Stimulated activated CD8-positive, alpha-beta memory T cell treated with anti-CD3 and anti-CD28 coated beads, Interleukin-7, amount 100 ng/mL, for 1 hour (primary cell): ENCODE measurements around the gene TMSB4X.
"Not testable (repeated sequence)": the region's sequence is repeated elsewhere in the genome, so short reads cannot be mapped to it uniquely, and the experiment has no call there.

ENCODE experiments used
- DNase-seq, 2 donors: peaks; one replicate each; pipeline ENCODE4 v3.0.0-alpha.2; 2020; ENCODE audit warnings: low read depth in 2 of 2

The TMSB4X gene

DNA sequence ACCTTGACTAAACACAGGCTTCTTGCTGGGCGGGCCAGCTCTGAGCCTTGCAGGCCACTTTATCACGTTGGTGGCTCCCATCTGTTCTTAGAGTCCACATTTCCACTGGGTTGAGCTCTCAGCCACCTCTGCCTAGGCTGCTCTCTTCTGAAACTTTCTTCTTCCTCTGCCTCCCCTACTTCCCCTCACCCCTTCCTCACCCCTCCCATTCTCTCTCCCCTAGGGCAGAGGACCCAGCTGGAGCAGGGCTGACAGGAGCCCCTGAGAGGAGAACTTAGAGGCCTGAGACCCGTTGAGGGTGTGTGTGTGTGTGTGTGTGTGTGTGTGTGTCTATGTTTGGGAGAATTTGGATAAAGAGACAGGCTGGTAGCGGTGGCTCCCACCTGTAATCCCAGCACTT, 19.9 kb upstream of the TMSB4X start:
- DNase-seq: no peak

DNA sequence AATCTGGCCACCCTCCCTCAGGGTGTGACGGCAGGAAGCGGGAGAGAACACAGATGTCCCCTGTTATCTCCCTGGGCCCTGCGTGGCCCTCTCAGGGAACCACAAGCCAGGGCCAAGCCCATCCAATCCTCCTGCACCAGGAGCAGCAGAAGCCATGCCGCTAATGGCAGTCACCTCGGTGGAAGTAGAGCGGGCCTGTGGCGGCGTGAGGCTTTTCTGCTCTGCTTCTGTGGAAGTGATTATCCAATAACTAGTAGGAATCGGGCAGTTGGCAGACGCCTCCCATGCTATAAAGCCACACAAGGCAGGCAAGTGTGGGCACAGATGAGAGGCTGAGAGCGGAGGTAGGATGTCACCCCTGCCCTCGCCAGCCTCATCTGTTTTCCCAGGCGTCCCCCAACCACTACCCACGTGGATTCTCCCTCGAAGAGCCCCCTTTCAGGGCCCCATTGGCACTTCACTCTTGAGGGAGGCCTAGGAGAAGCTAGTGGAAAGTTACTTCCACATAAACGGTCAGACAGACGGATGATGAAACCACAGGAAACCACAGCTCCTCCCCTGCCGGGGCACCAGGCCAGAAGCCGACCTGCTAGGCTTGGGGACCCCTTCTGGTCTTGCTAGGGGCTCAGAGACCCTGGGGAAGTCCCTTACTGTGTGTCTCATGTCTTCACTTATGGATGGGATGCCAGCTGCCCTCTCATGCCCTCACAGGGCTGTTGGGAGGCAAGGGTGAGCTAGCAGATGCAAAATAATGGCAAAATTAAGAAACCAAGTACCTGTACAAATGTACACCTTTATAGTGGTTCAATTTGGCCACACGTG, 18.8 kb upstream of the TMSB4X start:
- no peak for DNase-seq

GRCh38 chrX:12956704-12957534, 18.0 kb upstream of the TMSB4X start:
- DNase-seq: no peak

DNA sequence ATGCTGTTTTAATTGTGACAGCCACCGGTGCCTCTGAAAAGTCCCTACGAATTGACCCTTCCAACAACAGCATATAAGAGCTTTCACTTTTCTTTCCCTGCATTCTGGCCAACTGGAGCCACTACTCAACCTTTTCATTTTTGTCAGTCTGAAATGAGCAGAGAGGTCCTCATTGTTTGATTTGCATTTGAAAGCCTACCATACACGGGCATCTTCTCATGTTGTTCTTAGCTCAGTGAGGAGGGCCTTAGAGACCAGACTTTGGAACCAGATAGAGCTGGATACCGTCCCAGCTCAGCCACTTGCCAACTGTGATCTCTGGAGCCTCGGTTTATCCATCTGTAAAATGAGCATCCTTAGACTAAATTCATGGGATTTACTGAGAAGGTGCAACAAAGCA, 16.9 kb upstream of the TMSB4X start:
- DNase-seq: no peak

DNA sequence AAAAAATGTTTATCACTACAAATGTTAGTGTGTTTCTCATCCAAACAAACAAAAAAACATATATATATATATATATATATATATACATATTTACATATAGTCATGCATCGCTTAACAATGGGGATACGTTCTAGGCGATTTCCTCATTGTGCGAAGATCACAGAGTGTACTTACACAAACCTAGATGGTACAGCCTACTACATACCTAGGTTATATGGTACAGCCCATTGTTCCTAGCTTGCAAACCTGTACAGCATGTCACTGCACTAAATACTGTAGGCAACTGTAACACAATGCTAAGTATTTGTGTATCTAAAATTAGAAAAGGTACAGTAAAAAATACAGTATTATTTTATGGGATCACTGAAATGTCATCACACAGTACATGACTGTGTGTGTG, 16.4 kb upstream of the TMSB4X start:
- DNase-seq: no peak

DNA sequence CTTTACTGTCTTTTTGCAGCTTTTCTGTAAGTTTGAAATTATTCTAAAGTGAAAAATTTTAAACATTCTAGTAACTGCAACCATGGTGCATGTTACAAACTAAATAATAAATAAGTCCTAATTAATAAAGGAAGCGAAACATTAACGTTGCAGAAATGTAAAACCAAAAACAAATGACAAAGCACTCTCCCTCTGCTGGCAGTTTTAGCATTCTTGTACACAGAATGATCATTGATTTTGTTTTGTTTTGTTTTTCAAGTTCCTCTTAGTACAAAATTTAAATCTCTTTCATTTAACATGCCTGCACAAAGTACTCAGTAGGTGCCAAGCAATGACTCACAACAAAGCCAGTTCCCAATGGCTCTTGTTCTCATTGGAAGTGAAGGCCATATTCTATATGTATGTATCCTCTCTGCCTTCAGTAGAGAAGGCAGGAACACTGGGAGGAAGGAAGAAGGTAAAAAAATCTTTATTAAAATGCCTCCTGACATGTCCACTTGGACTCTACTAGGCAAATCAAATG, 13.7 kb upstream of the TMSB4X start:
- no peak for DNase-seq

DNA sequence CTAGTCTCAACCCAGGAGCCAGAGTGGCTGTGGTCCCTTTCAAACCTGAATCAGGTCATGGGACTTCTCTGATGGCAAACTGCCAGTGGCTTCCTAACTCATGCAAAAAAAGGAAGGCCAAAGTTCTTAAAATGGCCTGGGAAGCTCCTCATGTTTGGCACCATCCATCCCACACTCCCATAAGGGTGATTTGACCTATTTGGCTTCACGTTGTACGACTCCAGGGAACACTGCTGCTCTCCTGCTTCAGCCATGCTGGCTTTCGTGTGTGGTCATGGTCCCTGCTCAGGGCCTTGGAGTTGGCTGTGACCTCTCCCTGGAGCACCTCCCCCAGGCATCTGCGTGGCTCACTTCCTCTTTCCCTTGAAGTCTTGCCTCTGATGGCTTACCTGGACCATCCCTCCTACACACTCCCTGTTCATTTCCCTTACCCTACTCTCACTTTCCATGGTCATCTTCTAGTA, 12.8 kb upstream of the TMSB4X start:
- DNase-seq: no peak

- DNase-seq: not testable (repeated sequence)
Measured at GRCh38 chrX:12963210-12963850, 11.6 kb upstream of the TMSB4X start.

DNA sequence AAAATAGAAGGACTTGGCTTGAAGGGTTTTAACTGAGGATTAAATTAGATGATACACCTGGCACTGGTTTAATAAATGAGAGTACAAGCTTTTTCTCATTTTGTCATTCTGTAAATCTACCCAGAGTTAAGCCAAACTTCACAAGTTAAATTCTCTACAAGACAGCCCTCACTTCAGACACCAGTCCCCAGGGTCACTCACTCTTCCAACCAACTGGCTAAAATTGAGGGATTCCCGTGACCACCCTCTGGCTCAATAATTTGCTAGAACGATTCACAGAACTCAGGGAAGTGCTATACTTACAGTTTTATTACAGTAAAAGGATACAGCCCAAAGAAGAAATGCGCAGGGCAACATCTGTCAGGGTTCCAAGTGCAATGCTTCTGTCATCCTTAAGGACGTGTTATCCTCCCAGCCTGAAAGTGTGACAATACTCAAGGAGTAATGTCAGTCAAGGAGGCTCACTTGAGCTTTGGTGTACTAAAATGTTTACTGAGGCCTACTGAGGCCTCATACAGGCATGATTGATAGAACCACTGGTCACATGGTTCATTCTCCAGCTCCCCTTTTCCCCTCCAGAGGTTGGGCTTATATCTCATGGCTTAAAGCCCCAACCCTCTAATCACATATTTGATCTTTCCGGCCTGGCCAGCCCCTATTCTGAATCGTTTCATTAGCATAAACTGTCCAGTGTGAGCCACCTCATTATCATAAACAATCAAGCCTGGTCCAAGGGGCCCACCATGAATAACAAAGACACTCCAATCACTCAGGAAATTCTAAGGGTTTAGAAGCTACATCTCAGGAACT, 9.6 kb upstream of the TMSB4X start:
- DNase-seq: no peak

GRCh38 chrX:12966151-12966550, 8.8 kb upstream of the TMSB4X start:
- no peak for DNase-seq

DNA sequence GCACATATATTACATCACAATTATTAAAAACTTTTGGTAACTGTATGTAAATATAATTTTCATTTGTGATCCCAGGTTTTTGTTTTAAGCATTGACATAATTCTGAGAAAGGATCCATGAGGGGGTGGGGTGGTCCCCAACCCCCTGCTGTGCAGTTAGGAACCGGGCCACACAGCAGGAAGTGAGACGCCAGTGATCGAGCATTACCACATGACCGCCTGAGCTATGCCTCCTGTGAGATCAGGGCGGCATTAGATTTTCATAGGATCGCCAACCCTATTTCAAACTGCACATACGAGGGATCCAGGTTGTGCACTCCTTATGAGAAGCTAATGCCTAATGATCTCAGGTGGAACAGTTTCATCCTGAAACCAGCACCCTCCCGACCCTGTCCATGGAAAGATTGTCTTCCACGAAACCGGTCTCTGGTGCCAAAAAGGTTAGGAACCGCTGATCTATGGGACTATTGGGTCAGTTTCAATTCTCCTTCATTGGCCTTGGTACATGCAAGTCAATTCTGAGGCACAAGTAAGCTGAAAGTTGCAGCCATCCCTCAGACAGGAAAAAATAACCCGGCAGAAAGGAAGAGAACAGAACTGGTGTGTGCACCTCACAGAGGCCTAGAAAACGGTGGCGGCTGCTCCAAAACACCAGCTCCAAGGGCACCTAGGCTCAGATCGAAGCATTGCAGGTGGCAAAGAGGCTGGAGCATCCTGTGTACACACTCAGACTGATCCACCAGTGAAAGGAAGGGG, 7.0 kb upstream of the TMSB4X start:
- DNase-seq: no peak

DNA sequence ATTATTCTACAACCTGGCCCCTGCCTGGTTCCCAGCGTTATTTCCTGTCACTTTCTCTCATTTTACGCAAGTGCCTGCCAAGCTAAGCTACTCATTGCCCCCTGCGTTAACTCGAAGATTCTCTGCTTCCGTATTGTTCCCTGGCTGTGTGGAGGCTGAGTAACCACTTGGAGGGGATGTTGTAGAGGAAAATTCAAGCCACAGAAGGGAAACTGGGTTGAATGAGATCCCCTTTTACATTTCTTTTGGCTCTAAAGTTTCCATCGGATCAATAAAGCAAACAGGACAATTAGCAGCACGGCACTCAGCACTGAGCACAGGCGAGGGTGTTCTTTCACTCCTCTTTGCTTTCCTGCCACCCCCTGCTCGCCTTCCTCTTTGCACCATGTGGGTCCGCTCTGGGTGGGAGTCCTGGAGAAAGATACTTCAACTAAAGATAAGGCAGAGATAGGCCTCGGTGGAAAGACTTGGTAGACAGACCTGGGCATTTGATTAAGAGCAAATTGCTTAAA, 4.2 kb upstream of the TMSB4X start:
- no peak for DNase-seq

- DNase-seq: no peak
Measured at GRCh38 chrX:12971282-12972003, 3.5 kb upstream of the TMSB4X start.

GRCh38 chrX:12972243-12972642, 2.7 kb upstream of the TMSB4X start:
- DNase-seq: no peak

DNA sequence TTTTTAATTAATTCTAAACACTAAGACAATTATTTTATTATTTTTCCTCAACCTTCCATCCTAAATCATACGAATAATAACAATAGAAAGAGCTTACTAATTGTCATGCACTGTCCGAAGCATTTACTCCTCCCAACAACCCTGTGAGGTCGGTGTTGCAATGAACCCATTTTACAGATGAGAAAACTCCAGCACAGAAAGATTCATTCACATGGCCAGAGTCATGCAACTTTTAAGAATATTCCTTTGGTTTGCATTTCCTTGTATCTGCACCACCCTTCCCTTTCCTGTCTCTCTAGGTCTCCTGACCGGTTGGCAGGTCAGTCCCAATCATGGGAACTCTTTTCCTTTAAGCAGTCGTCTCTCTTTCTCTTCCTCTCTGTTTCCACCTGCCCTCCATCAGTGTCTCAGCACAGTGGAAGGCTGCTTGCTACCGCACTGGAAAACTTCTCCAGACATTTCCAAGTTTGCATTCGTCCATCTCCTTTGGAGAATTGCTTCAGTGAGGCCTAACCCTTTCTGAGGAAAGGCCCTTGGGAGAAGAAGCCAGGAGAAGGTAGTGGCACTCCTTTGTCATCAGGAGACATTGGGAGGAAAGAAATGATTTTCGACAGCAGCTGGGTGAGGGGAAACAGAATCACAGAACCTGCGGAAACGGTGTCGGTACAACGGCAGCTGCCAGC, 1.9 kb upstream of the TMSB4X start:
- no peak for DNase-seq

DNA sequence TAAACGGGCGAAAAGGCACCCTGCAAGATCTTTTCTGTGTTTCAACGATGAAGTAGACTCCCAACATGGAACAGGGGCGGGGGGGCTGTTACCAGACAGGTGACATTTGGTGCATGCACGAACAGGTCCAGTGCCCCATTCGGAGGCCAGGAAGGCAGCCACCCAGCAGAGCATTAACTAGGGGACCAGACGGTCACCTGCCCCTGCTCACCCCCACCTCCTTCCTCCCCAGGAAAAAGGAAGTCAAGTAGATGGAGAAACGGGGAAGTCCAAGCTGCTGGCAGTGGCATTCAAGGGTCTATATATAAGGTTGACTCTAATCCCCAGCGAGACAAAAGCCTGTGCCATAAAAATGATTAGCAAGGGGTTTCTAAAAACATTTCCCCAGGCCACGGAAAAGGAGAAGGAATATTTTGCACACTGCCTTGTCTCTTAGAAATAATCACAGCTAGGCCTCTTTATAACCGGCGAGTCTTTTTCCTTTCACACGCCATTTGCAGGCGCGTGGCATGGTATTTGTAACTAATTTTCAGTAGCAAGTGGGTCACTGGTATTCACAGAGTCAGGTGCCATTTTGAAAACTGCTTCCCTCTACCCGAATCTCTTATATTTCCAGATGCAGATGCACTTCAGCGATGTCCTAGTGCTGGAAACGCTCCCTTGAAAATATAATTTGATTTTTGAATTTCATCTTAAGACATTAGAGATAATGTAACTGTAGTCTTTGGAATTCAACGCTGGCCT, 1.2 kb upstream of the TMSB4X start:
- no peak for DNase-seq

DNA sequence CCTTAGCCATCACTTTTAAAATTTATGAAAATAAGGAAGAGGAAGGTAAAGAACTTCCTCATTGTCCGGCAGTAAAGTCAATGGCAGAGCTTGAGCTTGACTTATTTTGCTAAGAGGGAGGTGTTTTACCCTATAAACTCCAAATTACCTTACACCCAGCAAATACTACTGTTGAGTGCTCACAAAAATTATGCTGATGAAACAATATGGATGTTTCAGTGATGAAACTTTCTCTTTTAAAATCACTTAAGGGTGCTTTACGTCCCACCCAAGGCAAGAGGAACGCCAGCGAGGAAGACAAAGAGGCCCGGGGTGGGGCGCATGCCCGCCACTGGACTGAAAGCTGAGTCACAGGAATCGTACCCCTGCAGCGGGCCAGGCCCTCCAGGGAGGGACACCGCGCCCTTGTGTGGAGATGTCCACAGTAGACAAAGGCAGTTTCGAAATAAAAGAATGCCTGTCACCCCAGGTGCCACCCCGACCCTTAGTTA, 560 bp upstream of the TMSB4X start:
- no peak for DNase-seq

DNA sequence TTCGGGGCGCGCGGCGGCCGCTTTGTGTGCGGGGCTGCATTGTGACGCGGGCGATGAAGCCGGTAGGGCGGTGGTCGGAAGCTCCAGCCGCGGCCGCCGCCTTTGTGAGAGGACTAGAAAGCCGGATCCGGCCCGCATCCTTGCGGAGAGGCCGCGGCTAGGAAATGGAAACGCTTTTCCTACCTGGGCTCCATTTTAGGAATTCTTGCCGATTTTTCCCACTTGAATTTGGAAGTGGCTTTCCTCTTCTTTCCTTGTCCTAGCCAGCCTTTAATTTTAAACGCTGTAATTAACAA, 708 bp downstream of the TMSB4X start:
- DNase-seq: no peak
